ENCODE results near the gene CKAP2L. TPM values are rescaled to one million over a fixed set of nuclear protein-coding genes. Genes with fewer than 3 reads are reported as not detected.
"Not testable (repeated sequence)": the region's sequence is repeated elsewhere in the genome, so short reads cannot be mapped to it uniquely, and the experiment has no call there.

Gene CKAP2L
- total RNA-seq, 1 experiment from 2014 or later: 20.7 TPM

GRCh38 chr2:112716094-112716493, 48.3 kb downstream of the CKAP2L start:
- H3K9ac ChIP-seq (ENCODE audit: low read length); H3F3A ChIP-seq (ENCODE audit: low read length, unreplicated experiment); intact Hi-C loops (cut with micrococcal nuclease); H4K20me1 ChIP-seq (ENCODE audit: low read length); H3K27me3 ChIP-seq (ENCODE audit: low read length); H3K4me2 ChIP-seq (ENCODE audit: low read length); CTCF ChIA-PET; H3K27ac ChIP-seq (ENCODE audit: low read length); H3K4me3 ChIP-seq (ENCODE audit: low read length); H2AFZ ChIP-seq (ENCODE audit: low read length); H3K79me2 ChIP-seq (ENCODE audit: low read length); H3K9me2 ChIP-seq (replicated peaks; ENCODE audit: low read length); H3K9me3 ChIP-seq (ENCODE audit: low read length); POLR2A ChIA-PET (ENCODE audit: unreplicated experiment); H3K36me3 ChIP-seq (ENCODE audit: low read depth, low read length); BruUV-seq (replicated peaks); ATAC-seq; DNase-seq: not testable (repeated sequence)
- H3K4me1 ChIP-seq (ENCODE audit: insufficient read depth, low read length): peaks cover 15% of the 10 kb centered on the region

DNA sequence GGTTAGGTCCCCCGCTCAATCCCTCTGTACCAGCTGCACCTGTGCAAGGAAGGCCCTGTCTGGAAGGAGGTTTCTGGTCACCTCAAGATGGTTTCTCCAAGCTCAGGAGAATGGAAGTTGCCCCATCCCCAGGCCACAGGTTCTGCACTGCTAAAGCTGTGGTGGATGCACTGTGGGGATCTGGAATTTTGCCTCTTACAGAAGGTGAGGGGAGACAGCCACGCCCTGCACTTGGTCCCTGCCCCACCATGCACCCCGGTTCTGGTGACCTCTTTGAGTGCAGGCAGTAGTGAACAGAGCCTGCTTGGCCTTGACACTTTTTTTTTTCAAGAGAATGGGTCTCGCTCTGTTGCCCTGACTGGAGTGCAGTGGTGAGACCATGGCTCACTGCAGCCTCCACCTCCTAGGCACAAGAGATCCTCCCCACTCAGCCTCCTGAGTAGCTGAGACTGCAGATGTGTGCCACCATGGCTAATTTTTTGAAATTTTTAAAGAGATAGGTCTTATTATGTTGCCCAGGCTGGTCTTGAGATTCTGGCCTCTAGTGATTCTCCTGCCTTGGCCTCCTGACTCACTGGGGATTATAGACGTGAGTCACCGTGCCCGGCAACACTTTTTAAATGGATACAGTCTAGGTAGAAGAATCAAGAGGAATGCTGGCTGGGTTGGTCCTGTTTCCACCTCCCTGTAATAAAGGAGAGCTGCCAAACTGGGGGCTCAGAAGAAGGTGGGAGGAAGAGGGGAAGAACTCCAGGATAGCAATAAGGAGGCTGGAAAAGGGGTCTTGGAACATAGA, 49.4 kb downstream of the CKAP2L start:
- Histone ChIP-seq H3K4me1 (ENCODE audit: insufficient read depth, low read length) (peaks cover 15% of the 10 kb centered on the region), H3K9ac (ENCODE audit: low read length) (no peak overlapping the region), H3K4me2 (ENCODE audit: low read length) (no peak overlapping the region), H3K79me2 (ENCODE audit: low read length) (no peaks in the 10 kb centered on the region), H3K9me3 (ENCODE audit: low read length) (no peaks in the 10 kb centered on the region), H2AFZ (ENCODE audit: low read length) (no peak overlapping the region), H3K4me3 (ENCODE audit: low read length) (no peak overlapping the region), H3K9me2 (replicated peaks; ENCODE audit: low read length) (no peaks in the 10 kb centered on the region), H3F3A (ENCODE audit: low read length, unreplicated experiment) (no peaks in the 10 kb centered on the region), H3K27me3 (ENCODE audit: low read length) (no peaks in the 10 kb centered on the region), H3K36me3 (ENCODE audit: low read depth, low read length) (no peaks in the 10 kb centered on the region), H4K20me1 (ENCODE audit: low read length) (no peaks in the 10 kb centered on the region), H3K27ac (ENCODE audit: low read length) (no peak overlapping the region)
- BruUV-seq (replicated peaks): no TSS peak
- POLR2A ChIA-PET (ENCODE audit: unreplicated experiment): no interaction called here
- ATAC-seq (peak; percentile 97), DNase-seq (peak; percentile 85)
- intact Hi-C loops (cut with micrococcal nuclease): no loop called here
- CTCF ChIA-PET: no interaction called here
- no peak for TF ChIP-seq EZH2 (IDR thresholded peaks at IDR 0.05; ENCODE audit: low read length, unreplicated experiment)
- TF ChIP-seq EZH2phosphoT487 (IDR thresholded peaks at IDR 0.05; ENCODE audit: borderline replicate concordance, low read length): no peak
- no peak for TF ChIP-seq CTCF (conservative IDR thresholded peaks at IDR 0.05; ENCODE audit: low read depth, low read length)

DNA sequence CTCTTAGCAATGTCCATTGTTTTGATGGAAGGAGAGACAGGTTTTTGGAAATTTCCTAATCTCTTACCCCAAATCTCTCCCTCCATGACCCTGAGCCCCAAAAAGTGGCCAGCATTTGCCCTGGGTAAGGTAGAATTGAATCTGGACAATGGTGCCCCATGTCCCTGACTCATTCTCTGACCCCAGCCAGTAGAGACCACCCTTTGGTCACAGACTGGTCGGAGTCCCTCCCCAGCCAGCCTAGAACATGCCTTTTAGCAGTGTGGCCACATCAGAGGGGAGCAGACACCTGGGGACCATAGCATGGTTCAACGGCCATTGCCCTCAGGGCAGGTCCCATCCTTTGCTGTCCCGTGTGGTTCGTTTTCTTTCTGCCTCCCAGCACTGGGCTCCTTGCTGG, 50.1 kb downstream of the CKAP2L start:
- no peak overlapping the region for H3K4me3 ChIP-seq (ENCODE audit: low read length)
- H3K9me2 ChIP-seq (replicated peaks; ENCODE audit: low read length): no peaks in the 10 kb centered on the region
- H2AFZ ChIP-seq (ENCODE audit: low read length): no peak overlapping the region
- H3K36me3 ChIP-seq (ENCODE audit: low read depth, low read length): no peaks in the 10 kb centered on the region
- no peak overlapping the region for H3K4me2 ChIP-seq (ENCODE audit: low read length)
- no peaks in the 10 kb centered on the region for H3F3A ChIP-seq (ENCODE audit: low read length, unreplicated experiment)
- no TSS peak for BruUV-seq (replicated peaks)
- H3K9ac ChIP-seq (ENCODE audit: low read length): no peak overlapping the region
- TF ChIP-seq EZH2 (IDR thresholded peaks at IDR 0.05; ENCODE audit: low read length, unreplicated experiment): no peak
- no peak for TF ChIP-seq CTCF (conservative IDR thresholded peaks at IDR 0.05; ENCODE audit: low read depth, low read length)
- no peak for TF ChIP-seq EZH2phosphoT487 (IDR thresholded peaks at IDR 0.05; ENCODE audit: borderline replicate concordance, low read length)
- ChIA-PET CTCF (no interaction called here), POLR2A (ENCODE audit: unreplicated experiment) (no interaction called here)
- intact Hi-C loops (cut with micrococcal nuclease): no loop called here
- peaks cover 15% of the 10 kb centered on the region for H3K4me1 ChIP-seq (ENCODE audit: insufficient read depth, low read length)
- H3K79me2 ChIP-seq (ENCODE audit: low read length): no peaks in the 10 kb centered on the region
- no peak overlapping the region for H3K27ac ChIP-seq (ENCODE audit: low read length)
- no peaks in the 10 kb centered on the region for H3K9me3 ChIP-seq (ENCODE audit: low read length)
- no peak for ATAC-seq
- no peaks in the 10 kb centered on the region for H4K20me1 ChIP-seq (ENCODE audit: low read length)
- H3K27me3 ChIP-seq (ENCODE audit: low read length): no peaks in the 10 kb centered on the region
- no peak for DNase-seq

Measured in PC-3 (cell line).